Measurements from ENCODE around the gene RIPK3.
"Not testable (repeated sequence)": the region's sequence is repeated elsewhere in the genome, so short reads cannot be mapped to it uniquely, and the experiment has no call there.

RIPK3 gene

DNA sequence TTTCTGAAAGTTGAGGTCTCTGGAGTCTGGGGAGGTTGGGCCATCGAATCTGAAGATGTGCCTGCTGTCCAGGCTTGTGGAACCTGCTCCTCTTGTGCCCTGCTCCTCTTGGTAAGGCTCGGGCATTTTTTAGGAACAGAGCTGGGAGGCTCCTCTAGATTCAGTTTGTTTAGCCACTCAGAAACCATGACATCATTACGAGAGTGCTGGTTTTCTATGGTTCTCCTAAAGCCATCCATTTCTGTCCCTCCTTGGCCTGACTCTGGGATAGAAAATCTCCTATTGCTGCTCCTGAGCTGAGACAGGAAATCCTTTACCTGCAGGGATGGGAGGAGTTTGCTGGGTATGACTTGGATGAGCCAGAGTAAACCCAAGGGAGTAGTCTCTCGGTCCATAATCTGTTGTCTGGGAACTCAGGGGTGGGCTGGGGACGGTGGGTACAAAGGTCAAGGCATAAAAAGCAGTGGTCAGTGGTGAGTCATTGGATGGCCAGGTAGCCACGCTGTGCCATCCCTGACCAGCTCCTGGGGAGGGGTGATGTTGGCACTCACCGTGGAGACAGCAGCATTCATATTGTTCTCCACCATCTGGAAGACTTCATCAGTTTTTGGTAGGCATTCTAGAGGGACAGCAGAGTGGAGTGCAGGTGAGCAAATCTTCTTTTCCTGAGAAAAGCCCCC lies 2.5 kb downstream of the RIPK3 start:
- TF ChIP-seq TAF1 (IDR thresholded peaks at IDR 0.05; ENCODE audit: borderline replicate concordance, low read depth, low read length): no peak
- TF ChIP-seq POLR2AphosphoS5 (IDR thresholded peaks at IDR 0.05; ENCODE audit: low read depth, low read length): no peak
- no peak for TF ChIP-seq POLR2A (IDR thresholded peaks at IDR 0.05; ENCODE audit: low read depth, low read length)
- no peak for FAIRE-seq

DNA sequence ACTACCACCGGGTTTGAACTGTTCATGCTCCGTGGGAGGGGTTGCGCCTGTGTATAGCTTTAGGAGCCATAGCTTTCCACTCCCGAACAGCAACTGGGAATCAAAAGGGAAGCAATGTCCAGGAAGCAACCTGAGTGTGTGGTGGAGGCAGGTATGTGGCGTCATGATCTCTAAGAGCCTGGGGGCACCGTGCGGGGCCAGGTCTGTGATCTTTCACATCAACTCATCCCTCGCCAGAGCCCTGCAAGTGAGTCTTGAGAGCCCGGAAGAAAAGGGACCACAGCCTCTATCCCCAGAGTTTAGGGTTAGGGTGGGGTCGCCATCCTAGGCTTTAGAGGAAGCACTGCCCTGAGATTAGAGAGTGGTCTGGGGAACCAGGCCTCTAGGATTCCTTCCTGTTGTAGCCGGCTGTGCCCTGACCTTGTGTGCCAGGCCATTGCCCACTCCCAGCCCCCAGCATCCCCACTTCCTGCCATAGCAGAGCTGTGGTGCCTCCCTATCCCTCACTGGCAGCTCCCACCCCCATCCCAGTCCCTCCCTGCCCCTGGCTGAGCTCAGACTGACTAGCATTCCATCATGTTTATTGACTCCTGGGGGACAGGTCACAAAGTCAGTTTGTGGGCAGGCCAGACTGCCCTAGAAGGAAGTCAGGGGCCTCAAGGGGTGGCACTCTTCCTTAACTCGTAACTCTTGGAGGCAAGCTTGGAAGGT lies 4.2 kb downstream of the RIPK3 start:
- FAIRE-seq (no peak), DNase-seq (ENCODE audit: insufficient read length) (no peak)
- TF ChIP-seq TAF1 (IDR thresholded peaks at IDR 0.05; ENCODE audit: borderline replicate concordance, low read depth, low read length): no peak
- TF ChIP-seq POLR2A (IDR thresholded peaks at IDR 0.05; ENCODE audit: low read depth, low read length): no peak
- TF ChIP-seq POLR2AphosphoS5 (IDR thresholded peaks at IDR 0.05; ENCODE audit: low read depth, low read length): no peak

More for the DNA sequence above, 2.5 kb downstream of the RIPK3 start:
- DNase-seq (ENCODE audit: insufficient read length): no peak

DNA sequence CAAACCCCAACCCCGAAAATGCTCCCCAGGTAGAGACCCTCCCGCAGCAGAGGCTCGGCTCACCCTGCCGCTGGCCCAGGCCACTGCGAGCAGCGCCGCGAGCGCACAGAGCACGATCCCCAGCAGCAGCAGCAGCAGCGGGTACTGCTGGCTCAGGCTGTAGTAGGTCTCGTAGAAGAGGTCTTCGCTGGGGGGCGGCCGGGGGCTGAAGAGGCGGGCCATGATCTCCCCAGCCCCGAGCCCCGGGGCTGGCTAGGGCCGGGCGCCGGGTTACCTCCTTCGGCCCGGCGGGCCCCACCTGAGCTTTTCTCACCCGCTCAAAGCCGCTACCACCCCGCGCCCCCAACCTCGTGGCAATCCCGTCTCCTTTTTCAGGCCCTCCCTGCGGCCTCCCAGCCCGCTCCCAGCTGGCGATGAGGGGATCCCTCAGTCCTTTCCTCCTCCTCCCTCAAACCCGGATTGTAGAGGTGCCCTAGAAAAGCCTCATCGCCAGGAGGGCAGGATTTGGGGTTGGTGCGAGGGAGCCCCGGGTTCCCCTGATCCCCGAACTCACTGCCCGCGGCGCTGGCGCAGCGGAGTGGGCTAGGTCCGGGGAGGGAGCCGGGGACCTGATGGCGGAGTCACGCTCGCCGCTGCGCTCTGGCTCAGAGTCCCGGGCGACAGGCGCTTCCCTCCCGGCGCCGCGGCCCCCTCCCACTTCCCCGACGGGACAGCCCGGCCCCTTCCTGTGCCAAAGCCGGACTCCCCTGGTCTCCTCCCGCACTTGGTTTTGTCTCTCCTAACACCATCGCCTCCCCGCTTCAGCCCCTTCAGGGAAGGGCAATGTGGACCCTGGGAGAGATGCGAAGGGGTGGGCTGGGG lies 5.1 kb downstream of the RIPK3 start, which contains the start of gene ADCY4:
Gene ADCY4 (minus strand): TSS at position 641 of the 861 bp plus-strand sequence. CDS start 419 bp downstream, at position 222.
- FAIRE-seq: no peak
- DNase-seq (ENCODE audit: insufficient read length): no peak
- TF ChIP-seq POLR2A (IDR thresholded peaks at IDR 0.05; ENCODE audit: low read depth, low read length) (no peak), TAF1 (IDR thresholded peaks at IDR 0.05; ENCODE audit: borderline replicate concordance, low read depth, low read length) (no peak), POLR2AphosphoS5 (IDR thresholded peaks at IDR 0.05; ENCODE audit: low read depth, low read length) (no peak)

DNA sequence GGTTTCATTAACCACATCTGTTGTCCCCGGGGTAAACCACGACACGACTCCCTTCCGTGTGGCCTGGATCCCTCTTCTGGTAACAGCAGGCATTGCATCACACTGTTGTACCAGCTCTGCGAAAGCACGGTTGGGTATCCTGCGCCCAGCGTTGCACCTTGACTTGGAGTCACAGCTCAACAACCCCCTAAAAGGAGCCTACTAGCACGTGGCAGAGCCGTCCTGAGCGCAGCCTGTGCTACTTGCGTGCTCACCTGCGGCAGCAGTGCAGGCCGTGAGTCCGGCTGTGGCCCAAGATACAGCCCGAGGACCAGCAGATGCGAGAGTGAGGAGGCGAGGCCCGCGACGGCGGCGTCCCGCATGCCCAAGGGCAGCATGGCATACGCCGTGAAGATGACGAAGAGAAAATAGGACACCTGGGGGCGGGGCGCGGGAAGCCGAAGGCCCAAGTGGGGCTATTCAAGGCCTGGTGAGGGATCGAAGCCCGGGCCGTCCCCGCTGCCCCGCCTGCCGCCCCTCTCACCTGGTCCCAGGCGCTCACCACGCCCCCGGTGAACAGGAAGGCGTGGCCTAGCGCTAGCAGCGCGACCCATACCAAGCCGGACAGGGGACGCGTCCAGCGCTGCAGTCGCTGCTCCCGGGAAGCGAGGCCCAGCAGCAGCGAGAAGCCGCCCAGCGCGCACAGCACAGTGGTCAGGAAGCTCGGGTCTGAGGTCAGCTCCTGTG lies 7.4 kb downstream of the RIPK3 start:
- FAIRE-seq (peak; percentile 95), DNase-seq (ENCODE audit: insufficient read length) (peak; percentile 86)
- TF ChIP-seq POLR2A (IDR thresholded peaks at IDR 0.05; ENCODE audit: low read depth, low read length): no peak
- no peak for TF ChIP-seq POLR2AphosphoS5 (IDR thresholded peaks at IDR 0.05; ENCODE audit: low read depth, low read length)
- TF ChIP-seq TAF1 (IDR thresholded peaks at IDR 0.05; ENCODE audit: borderline replicate concordance, low read depth, low read length): no peak

DNA sequence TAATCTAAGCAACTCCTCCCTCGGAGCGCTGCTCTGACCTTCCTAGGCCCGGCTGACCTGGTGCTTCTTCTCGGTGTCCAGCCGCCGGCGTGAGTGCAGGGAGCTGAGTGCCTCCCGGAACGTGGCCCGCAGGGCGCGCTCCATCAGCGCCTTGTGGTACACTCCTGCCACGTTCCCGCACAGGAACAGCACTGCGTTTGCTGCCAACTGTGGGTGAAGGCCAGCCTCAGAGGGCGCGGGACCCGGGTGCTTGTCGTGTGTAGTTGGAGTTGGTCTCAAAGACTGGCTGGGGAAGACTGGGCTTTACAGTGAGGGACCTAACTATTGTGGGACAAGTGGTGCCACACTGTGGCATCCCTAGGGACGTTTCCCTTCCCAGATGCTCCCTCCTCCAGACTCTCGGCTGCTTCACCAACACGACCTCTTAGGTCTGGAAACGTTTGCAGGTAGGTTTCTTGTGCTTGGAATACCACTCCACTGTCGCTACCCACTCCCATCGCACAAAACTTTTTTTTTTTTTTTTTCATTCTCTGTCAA lies 8.0 kb downstream of the RIPK3 start:
- FAIRE-seq: no peak
- TF ChIP-seq POLR2AphosphoS5 (IDR thresholded peaks at IDR 0.05; ENCODE audit: low read depth, low read length): no peak
- no peak for TF ChIP-seq TAF1 (IDR thresholded peaks at IDR 0.05; ENCODE audit: borderline replicate concordance, low read depth, low read length)
- TF ChIP-seq POLR2A (IDR thresholded peaks at IDR 0.05; ENCODE audit: low read depth, low read length): no peak
- DNase-seq (ENCODE audit: insufficient read length): no peak

DNA sequence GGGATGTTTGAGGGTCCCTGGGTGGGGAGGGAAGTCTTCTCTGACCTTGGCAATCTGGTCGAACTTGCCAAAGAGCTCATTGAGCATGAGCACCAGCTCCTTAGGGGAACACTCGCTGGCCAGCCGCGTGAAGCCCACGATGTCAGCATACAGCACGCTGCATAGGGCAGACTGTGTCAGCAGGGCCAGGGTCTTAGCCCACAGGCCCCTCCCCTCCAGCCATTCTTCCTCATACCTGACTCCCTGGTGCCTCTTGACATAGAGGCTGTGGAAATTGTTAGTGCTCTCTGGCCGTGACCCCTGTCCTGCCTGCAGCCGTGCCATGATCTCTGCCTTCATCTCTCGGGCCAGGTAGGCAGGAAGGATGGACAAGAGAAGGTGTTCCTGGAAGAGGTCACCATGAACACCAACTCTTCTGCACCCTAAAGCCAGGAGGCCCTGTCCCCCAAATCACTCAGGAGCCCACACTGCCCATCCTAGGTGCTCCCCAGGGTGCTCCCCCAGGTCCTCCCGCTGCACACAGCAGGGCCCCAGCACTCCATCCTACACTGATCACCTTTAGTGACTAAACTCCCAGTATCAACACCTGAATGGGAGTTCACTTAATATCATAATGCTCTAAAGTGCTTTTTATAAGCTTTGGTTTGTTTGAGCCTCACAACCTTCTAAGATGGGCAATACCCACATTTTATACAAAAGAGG lies 8.7 kb downstream of the RIPK3 start:
- TF ChIP-seq TAF1 (IDR thresholded peaks at IDR 0.05; ENCODE audit: borderline replicate concordance, low read depth, low read length) (no peak), POLR2A (IDR thresholded peaks at IDR 0.05; ENCODE audit: low read depth, low read length) (no peak), POLR2AphosphoS5 (IDR thresholded peaks at IDR 0.05; ENCODE audit: low read depth, low read length) (no peak)
- FAIRE-seq: no peak
- no peak for DNase-seq (ENCODE audit: insufficient read length)

DNA sequence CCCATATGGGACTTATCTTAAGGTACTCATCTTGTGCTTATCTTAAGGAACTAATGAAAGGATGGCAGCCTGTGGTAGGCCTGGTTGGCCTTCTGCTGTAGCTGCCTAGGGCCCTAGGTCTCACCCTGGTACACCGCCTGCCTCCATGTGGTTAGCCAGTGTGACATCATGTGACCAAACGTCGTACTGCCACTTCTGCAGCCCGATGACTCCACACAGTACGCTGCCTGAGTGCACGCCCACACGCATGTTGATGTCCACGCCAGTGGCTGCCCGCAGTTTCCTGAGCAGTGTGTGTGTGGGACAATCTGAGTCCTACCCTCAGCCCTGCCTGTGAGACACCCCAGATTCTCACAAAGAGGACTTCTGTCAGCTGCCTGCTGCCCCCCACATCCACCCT lies 10.1 kb downstream of the RIPK3 start:
- TF ChIP-seq POLR2A (IDR thresholded peaks at IDR 0.05; ENCODE audit: low read depth, low read length): no peak
- no peak for TF ChIP-seq POLR2AphosphoS5 (IDR thresholded peaks at IDR 0.05; ENCODE audit: low read depth, low read length)
- TF ChIP-seq TAF1 (IDR thresholded peaks at IDR 0.05; ENCODE audit: borderline replicate concordance, low read depth, low read length): no peak

DNA sequence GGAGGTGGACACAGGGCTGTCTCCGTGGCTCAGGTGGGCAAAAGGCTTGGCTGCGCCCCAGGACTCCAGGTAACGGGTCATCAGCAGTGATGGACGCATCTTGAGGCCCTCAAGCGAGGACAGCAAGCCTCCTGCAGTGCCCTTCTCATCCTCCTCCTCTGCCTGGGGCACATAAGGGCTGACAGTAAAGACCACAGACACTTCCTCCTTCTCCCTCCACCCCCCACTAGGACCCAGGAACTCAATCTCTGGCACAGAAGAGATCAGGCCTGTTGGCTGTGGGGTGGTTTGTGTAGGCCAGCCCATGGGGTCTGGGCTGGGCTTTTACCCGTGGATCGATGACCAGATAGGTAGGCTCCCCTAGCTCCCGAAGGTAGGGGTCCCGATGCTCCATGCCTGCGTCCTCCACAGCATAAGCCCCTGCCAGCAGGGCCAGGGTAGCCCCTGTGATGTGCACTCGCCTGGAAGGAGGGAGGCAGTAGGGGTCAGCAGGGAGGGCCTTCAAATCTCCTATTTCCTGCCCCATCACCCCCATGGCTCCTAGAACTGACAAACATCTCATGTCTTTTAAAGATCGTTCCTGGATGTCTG lies 10.6 kb downstream of the RIPK3 start:
- FAIRE-seq: no peak
- no peak for DNase-seq (ENCODE audit: insufficient read length)
- TF ChIP-seq POLR2A (IDR thresholded peaks at IDR 0.05; ENCODE audit: low read depth, low read length): no peak
- no peak for TF ChIP-seq POLR2AphosphoS5 (IDR thresholded peaks at IDR 0.05; ENCODE audit: low read depth, low read length)
- no peak for TF ChIP-seq TAF1 (IDR thresholded peaks at IDR 0.05; ENCODE audit: borderline replicate concordance, low read depth, low read length)

More for the DNA sequence above, 10.1 kb downstream of the RIPK3 start:
- no peak for DNase-seq (ENCODE audit: insufficient read length)
- no peak for FAIRE-seq

DNA sequence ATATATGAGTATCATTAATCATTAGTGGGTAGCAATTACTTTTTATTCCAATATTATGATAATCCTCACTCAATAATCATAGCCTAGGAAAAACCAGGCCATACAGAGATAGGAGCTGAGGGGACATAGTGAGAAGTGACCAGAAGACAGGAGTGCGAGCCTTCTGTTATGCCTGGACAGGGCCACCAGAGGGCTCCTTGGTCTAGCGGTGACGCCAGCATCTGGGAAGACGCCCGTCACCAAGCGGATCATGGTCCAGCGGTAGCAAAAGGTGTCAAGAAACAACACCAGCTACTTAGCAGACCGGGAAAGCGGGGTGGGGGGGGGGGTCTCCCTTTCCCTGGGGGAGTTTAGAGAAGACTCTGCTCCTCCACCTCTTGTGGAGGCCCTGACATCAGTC lies 11.9 kb downstream of the RIPK3 start:
- not testable (repeated sequence) for FAIRE-seq; DNase-seq (ENCODE audit: insufficient read length)

DNA sequence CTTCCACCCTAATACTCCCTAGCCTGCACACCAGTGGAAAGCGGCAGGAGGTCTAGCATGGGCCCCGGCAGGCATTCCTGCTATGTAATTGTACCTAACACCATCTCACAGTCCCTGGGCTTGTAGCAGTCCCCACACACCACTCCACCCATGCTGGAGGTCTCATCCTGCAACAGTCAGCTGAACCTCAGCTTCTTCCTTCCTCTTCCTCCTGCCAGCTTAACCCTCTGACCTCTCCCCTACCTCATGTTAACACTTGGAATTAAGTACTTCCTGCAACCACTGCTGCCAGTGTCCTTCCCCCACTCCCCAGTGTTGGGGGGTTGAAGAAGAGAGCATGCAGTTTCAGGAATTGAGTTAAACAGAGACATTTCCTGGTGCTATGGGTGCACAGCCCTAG lies 12.5 kb downstream of the RIPK3 start:
- FAIRE-seq: no peak
- no peak for TF ChIP-seq POLR2A (IDR thresholded peaks at IDR 0.05; ENCODE audit: low read depth, low read length)
- no peak for TF ChIP-seq TAF1 (IDR thresholded peaks at IDR 0.05; ENCODE audit: borderline replicate concordance, low read depth, low read length)
- TF ChIP-seq POLR2AphosphoS5 (IDR thresholded peaks at IDR 0.05; ENCODE audit: low read depth, low read length): no peak
- DNase-seq (ENCODE audit: insufficient read length): no peak
